Small intestine (tissue), 7 donors: ENCODE measurements around the gene PYHIN1. TPM values are rescaled to one million over a fixed set of nuclear protein-coding genes. Genes with fewer than 3 reads are reported as not detected.
"Not testable (repeated sequence)": the region's sequence is repeated elsewhere in the genome, so short reads cannot be mapped to it uniquely, and the experiment has no call there.

Experiments used
- DNase-seq, 2 donors: peaks; one replicate each; pipeline versions ENCODE4 v3.0.0 to v3.0.0-alpha.2; 2013
- FAIRE-seq: peaks from 2 replicates; lab custom pipeline; 2012; peaks lifted over from hg19 to GRCh38; lab: Jason Lieb, UNC
- H3K27ac ChIP-seq, 3 donors: one replicate each; pipeline ENCODE4 v1.5.1; 2013; ENCODE audit warnings: low read length in 2 of 3, mild to moderate bottlenecking in 2 of 3, control low read depth in 1 of 3, inconsistent platforms in 1 of 3, low read depth in 1 of 3, moderate library complexity in 1 of 3
- H3K27me3 ChIP-seq, 3 donors: one replicate each; pipeline ENCODE4 v1.6.1; 2013; ENCODE audit warnings: low read length in 3 of 3, inconsistent platforms in 1 of 3; ENCODE audit not compliant: control insufficient read depth in 3 of 3, insufficient read depth in 3 of 3
- H3K36me3 ChIP-seq, 3 donors: one replicate each; pipeline ENCODE4 v1.6.1; 2013; ENCODE audit warnings: low read length in 3 of 3, inconsistent platforms in 1 of 3, low read depth in 1 of 3, mild to moderate bottlenecking in 1 of 3, moderate library complexity in 1 of 3; ENCODE audit not compliant: control insufficient read depth in 3 of 3, insufficient read depth in 2 of 3
- H3K4me1 ChIP-seq, 3 donors: one replicate each; pipeline ENCODE4 v1.6.1; 2013; ENCODE audit warnings: low read length in 2 of 3, inconsistent platforms in 1 of 3, low read depth in 1 of 3, mild to moderate bottlenecking in 1 of 3, moderate library complexity in 1 of 3; ENCODE audit not compliant: control insufficient read depth in 3 of 3, insufficient read depth in 2 of 3
- H3K4me3 ChIP-seq, 3 donors: one replicate each; pipeline ENCODE4 v1.5.1; 2013; ENCODE audit warnings: low read length in 3 of 3, control low read depth in 1 of 3, inconsistent platforms in 1 of 3, low read depth in 1 of 3, mild to moderate bottlenecking in 1 of 3, moderate library complexity in 1 of 3
- H3K9me3 ChIP-seq, 2 donors: one replicate each; pipeline ENCODE4 v1.6.1; 2013; ENCODE audit warnings: low read depth in 1 of 2, low read length in 1 of 2; ENCODE audit not compliant: control insufficient read depth in 2 of 2, insufficient read depth in 1 of 2
- WGBS, 3 donors: extraction: QIAGEN DNeasy Blood & Tissue Kit; methylation state at CpG; one replicate each; pipeline ENCODE4 v1.1.7; 2013; 5-methylcytosine and 5-hydroxymethylcytosine counted together
- polyA plus RNA-seq, 4 donors: library from polyadenylated mRNA; stranded (reverse) in 3 of 4; unstranded in 1 of 4; fragments of 200-250 nt in 3 of 4; fragments of 120-200 nt in 1 of 4; gene quantifications; one replicate each; pipeline versions ENCODE4 v1.2.1 to v1.2.3, GENCODE V29; 2013
- donor health status: healthy with polysubstance abuse.
- donor health status: control.
- donor health status: control.
- donor health status: Bipolar disorder and iron deficiency.
- donor health status: healthy.

The PYHIN1 gene
- polyA plus RNA-seq, 4 donors, result 0.55 to 0.81 (median 0.68) TPM

DNA sequence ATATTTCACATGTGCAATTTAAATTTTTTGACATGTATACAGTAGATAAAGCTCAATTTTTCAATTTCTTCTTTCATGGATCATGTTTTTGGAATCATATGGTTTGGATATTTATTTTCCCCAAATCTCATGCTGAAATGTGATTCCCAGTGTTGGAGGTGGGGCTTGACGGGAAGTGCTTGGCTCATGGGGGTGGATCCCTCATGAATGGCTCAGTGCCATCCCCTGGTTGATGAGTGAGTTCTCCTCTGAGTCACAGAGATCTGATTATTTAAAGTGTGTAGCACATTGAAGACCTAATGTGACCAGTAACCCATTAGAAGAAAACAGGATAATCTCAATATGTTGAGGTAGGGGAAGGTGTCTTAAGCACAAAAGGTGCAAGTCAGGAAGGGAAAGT lies 69.3 kb downstream of the PYHIN1 start:
- Histone ChIP-seq H3K9me3 (no peaks in the 10 kb centered on the region), H3K27me3 (no peaks in the 10 kb centered on the region), H3K36me3 (no peaks in the 10 kb centered on the region), H3K4me3 (no peak overlapping the region), H3K4me1 (peaks cover 0 to 4% (median 0%) of the 10 kb centered on the region in 3 donors), H3K27ac (peak overlapping the region in 1 of 3 donors; percentile 77)
- FAIRE-seq (no peak), DNase-seq (peak; percentile 27 to 57)
- 22 to 31% (median 27%) methylated on average over 1 of the region's 1 CpG for WGBS, 3 donors

DNA sequence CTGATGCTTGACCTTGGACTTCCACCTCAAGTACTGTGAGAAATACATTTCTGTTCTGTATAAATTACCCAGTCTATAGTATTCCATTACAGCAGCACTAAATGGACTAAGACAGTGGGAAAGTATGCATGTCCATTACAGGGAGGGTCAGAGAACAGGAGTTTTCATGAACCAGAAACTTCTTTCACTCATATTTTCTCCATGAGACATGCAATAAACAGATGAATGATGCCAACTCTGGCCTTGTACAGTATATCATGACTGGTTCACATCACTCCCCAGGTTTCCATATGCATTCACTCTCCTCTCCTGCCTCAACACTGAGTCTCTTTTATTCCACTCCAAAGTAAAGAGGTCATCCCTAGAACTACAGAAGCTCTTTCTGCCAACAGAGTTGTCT lies 73.8 kb downstream of the PYHIN1 start:
- H3K4me1 ChIP-seq, result peaks cover 0 to 12% (median 2%) of the 10 kb centered on the region in 3 donors
- peak in 1 of 2 donors; percentile 6 for DNase-seq
- H3K9me3 ChIP-seq, result no peaks in the 10 kb centered on the region
- no peak overlapping the region for H3K4me3 ChIP-seq
- H3K36me3 ChIP-seq, result no peaks in the 10 kb centered on the region
- no peak for FAIRE-seq
- peak overlapping the region in 2 of 3 donors; percentile 0 to 50 for H3K27ac ChIP-seq
- no peaks in the 10 kb centered on the region for H3K27me3 ChIP-seq

GRCh38 chr1:159005676-159006075 lies 74.3 kb downstream of the PYHIN1 start:
- H3K36me3 ChIP-seq, result no peaks in the 10 kb centered on the region
- peaks cover 0 to 12% (median 2%) of the 10 kb centered on the region in 3 donors for H3K4me1 ChIP-seq

DNA sequence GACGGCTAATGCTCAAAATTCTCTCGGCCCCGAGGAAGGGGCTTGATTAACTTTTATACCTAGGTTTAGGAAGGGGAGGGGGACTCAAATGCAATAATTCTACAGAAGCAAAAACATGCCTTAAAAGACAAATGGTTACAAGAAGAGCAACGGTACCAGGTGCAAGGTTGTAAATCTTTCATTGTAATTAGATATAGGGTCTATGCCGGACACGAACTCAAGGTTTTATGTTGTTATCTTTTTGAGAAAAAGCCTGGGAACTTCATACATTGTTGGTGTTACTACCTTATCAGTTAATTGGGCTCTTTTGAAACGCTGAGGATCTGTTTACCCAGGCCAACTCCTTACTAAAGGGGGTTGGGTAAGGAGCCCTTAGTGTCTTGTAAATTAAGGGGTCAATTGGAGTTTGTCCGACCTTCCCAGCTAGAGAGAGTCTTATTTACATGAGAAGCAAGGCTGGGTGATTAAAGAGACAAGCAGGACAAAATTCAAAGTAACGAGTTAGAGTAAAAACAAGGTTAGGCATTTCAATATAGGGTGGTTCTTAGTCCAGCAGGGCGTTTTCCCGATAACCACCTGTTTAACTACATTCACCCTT lies 75.0 kb downstream of the PYHIN1 start:
- H3K9me3 ChIP-seq, H3K4me3 ChIP-seq, FAIRE-seq, H3K36me3 ChIP-seq, H3K27me3 ChIP-seq: not testable (repeated sequence)
- DNase-seq, result peak in 1 of 2 donors; percentile 31
- peaks cover 0 to 12% (median 2%) of the 10 kb centered on the region in 3 donors for H3K4me1 ChIP-seq
- peak overlapping the region in 2 of 3 donors; percentile 35 to 50 for H3K27ac ChIP-seq
- WGBS, 3 donors, result 39 to 63% (median 53%) methylated on average over 11 of the region's 11 CpGs

More at GRCh38 chr1:159005676-159006075, 74.3 kb downstream of the PYHIN1 start:
- FAIRE-seq, result no peak
- 43 to 81% (median 71%) methylated on average over 6 of the region's 6 CpGs for WGBS, 3 donors
- Histone ChIP-seq H3K4me3 (no peak overlapping the region), H3K27ac (peak overlapping the region in 2 of 3 donors; percentile 35 to 50), H3K27me3 (no peaks in the 10 kb centered on the region), H3K9me3 (no peaks in the 10 kb centered on the region)
- peak in 1 of 2 donors; percentile 49 for DNase-seq

DNA sequence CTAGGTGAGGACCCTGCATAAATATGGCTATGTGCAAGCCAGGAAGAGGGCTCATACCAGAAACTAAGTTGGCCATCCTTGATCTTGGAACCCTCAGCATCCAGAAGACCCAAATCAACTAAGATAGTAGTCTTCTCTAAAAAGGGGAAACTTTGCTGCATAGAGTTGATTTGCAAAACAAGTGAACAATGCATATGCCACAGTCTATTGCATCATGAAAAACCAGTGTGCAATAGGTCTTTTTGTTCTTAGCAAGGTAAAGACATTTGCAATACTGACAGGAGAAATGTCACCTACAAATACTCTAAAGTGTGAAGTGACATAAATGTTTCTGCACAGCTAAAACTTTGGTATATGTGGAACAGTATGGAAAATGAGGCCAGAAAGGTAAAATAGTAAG lies 76.4 kb downstream of the PYHIN1 start:
- no peak overlapping the region for H3K4me3 ChIP-seq
- no peak for DNase-seq
- H3K36me3 ChIP-seq, result no peaks in the 10 kb centered on the region
- no peaks in the 10 kb centered on the region for H3K27me3 ChIP-seq
- peaks cover 0 to 12% (median 2%) of the 10 kb centered on the region in 3 donors for H3K4me1 ChIP-seq
- no peaks in the 10 kb centered on the region for H3K9me3 ChIP-seq
- FAIRE-seq, result no peak
- no peak overlapping the region for H3K27ac ChIP-seq

DNA sequence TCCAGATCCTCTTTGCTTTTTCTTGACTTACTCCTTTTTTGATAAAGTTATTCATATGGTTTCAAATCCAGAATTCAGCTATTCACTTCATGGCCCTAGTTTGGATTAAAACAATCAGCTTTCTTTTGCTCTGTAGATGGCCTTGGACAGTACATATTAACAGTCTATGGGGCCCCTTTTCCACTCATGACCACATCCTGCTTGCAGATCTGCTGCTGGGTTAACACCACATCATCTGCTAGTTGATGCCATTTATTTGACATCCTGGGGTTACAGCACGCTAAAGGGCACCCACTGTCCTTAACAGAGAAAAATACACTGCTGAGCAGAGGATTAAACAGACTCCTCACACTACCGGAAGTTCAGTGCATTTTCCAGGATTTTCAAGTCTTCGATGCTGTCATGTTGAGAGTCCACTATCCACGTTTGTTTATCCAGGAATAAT lies 77.4 kb downstream of the PYHIN1 start:
- H3K4me3 ChIP-seq, result no peak overlapping the region

DNA sequence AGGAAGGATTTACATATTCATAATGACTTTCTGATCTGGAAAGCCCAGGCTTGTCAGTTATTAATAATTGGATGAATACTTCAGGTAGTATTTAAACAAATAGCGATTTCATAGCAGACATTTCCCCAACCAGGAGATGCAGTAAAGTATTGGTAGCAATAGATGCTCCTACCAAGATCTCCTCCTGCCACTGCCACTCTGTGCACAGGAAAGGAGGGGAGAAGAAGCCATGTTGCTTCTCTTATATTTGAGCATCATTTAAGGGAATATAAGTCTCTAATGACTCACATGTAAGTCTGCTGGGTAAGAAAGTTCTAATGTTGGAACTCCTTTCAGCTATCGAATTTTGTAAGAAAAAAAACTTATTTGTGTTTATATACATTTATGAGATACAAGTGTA lies 77.9 kb downstream of the PYHIN1 start:
- FAIRE-seq, result no peak
- H3K4me1 ChIP-seq, result peaks cover 0 to 12% (median 7%) of the 10 kb centered on the region in 3 donors
- H3K4me3 ChIP-seq, result peak overlapping the region in 2 of 3 donors; percentile 50 to 57
- no peaks in the 10 kb centered on the region for H3K27me3 ChIP-seq
- no peaks in the 10 kb centered on the region for H3K36me3 ChIP-seq
- no peaks in the 10 kb centered on the region for H3K9me3 ChIP-seq
- DNase-seq, result no peak
- peak overlapping the region; percentile 41 to 95 (median 88) for H3K27ac ChIP-seq
- 48 to 63% (median 48%) methylated on average over 2 of the region's 2 CpGs for WGBS, 3 donors

More for the DNA sequence above, 77.4 kb downstream of the PYHIN1 start:
- peaks cover 0 to 12% (median 2%) of the 10 kb centered on the region in 3 donors for H3K4me1 ChIP-seq
- H3K27me3 ChIP-seq, result no peaks in the 10 kb centered on the region
- H3K27ac ChIP-seq, result peak overlapping the region; percentile 41 to 95 (median 88)
- FAIRE-seq, result no peak
- no peaks in the 10 kb centered on the region for H3K9me3 ChIP-seq
- H3K36me3 ChIP-seq, result no peaks in the 10 kb centered on the region
- 40 to 78% (median 57%) methylated on average over 4 of the region's 4 CpGs for WGBS, 3 donors
- peak; percentile 27 to 64 for DNase-seq

DNA sequence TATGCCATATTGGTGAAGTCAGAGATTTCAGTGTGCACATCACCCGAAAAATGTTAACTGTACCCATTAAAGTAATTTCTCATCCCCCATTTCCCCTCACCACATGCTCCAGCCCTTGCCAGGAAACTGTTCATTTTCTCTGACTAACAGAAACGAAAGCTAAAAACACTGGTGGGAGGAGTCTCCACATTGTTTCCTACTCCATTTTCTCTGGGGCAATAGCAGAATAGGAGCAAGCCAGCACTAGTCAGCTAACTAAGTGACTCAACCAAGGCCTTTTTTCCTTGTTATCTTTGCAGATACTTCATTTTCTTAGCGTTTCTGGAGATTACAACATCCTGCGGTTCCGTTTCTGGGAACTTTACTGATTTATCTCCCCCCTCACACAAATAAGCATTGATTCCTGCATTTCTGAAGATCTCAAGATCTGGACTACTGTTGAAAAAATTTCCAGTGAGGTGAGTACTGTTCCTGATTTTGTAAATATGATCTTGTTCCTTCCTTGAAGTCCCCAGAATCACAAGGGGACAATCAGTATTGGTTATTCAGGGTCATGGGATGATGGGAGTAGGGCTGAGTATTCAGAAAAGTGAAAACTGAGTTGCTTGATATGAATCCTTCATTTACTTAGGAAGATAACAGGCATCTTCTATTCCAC lies 78.5 kb downstream of the PYHIN1 start, which contains the start of gene IFI16:
TSS of gene IFI16 (plus strand) at position 204 of the 658 bp plus-strand sequence. CDS start 4,774 bp downstream, outside the sequence.
- no peaks in the 10 kb centered on the region for H3K27me3 ChIP-seq
- peak; percentile 77 for DNase-seq
- H3K4me3 ChIP-seq, result peak within 1 kb of the TSS; percentile 34 to 57 (median 50)
- no peaks in the 10 kb centered on the region for H3K9me3 ChIP-seq
- 3 to 12% (median 12%) methylated on average over 5 of the region's 5 CpGs for WGBS, 3 donors
- H3K4me1 ChIP-seq, result peaks cover 0 to 12% (median 8%) of the 10 kb centered on the region in 3 donors
- H3K27ac ChIP-seq, result peak within 1 kb of the TSS; percentile 73 to 95 (median 88)
- no peaks in the 10 kb centered on the region for H3K36me3 ChIP-seq
- FAIRE-seq, result peak; percentile 92
